Activated naive CD4-positive, alpha-beta T cell treated with anti-CD3 and anti-CD28 coated beads, Interleukin-2, amount 50 U/mL, for 16 hours (primary cell): ENCODE results near the gene NDUFB11.

ENCODE experiments used
- DNase-seq: peaks from one replicate; pipeline ENCODE4 v3.0.0-alpha.2; 2020

The NDUFB11 gene

DNA sequence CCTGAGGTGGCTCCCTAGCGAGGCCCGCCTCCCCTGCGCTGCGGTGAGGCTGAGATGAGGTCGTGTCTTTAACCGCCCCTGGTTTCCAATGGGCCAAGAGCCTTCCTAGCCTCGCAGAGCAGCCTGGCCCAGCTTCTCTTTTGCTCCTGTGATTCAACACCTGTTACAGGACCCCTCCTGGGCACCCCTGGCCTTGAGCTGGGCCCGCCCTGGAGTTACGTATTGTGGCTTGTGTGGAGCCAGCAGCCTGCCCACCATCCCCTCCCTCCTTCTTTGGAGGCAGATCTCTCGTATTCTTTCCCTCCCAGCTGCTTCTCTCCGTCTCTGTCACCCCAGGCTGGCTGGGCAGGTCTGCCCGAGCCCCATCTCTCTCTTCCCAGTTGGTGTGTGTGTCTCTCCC lies 29.9 kb upstream of the NDUFB11 start:
- DNase-seq = no peak

DNA sequence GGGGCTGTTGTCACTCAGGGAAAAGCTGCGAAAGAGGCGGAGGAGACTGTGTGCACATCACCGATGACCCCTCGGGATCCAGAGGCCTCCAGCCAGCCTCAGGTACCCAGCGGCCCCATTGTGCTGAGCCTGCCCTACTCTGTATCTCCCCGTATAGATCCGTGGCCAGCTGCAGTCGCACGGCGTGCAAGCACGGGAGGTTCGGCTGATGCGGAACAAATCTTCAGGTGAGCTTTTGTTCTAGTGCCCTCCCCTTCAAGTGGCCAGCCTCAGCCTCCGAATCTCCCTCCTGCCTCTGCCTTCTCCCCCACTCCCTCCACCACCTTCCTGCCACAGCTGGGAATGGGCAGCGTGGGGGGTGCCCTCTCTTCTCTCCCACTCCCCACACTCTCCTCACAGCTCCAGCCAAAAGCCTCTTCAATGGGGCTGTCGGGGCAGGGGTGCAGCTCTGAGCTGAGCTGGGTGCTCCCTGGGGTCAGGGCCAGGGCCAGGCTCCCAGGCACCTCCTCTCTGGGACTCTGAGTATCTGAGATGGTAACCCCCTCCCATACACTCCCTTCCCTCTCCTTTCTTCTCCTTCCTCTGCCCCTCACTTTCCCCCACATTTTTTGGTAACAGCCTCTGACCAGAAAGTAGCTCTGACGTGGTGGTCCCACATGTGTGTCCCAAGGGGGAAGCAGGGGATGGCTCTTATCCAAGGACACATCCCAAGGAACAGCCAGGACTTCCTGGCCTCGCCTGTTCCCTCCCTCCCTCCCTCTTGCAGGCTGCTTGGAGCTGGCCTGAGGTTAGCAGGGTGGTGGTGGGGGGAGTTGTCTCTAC lies 28.7 kb upstream of the NDUFB11 start:
- no peak for DNase-seq

DNA sequence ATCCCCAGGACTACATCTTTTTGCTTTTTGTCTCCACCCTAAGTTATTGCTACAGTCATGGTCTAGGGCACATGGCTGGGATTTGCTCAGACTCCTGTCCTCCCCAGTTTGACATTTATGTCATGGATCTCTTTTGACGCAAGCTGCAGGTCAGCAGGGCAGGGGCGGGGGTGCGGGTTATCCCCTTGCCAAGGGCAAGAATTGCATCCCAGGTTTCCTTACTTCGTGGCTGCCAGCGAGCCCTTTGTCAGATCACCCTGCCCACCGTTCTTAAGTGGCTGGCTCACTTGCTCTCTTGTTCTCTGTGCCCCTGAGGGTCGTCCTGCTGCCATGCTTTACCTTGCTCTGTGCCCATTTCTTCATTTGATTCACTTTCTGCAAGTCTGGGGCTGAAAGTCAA lies 28.0 kb upstream of the NDUFB11 start:
- DNase-seq = no peak

DNA sequence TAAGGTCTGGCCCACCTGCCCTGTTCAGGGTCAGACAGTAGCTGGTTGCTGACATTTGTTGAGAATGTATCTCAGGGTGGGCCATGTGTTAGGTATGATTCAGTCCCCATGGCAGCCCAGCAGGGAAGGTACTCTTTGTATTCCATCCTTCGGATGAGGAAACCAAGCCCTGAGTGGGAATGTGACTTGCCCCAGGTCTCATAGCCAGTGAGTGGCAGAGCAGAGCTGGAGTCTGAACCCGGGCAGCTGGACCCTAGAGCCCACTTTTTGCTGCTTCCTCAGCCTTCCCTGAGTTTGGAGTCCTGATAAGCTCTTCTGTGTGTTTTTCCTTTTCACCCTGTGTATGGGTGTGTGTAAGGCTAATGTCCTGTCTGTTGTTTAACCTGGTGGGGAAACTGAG lies 27.5 kb upstream of the NDUFB11 start:
- DNase-seq = no peak

DNA sequence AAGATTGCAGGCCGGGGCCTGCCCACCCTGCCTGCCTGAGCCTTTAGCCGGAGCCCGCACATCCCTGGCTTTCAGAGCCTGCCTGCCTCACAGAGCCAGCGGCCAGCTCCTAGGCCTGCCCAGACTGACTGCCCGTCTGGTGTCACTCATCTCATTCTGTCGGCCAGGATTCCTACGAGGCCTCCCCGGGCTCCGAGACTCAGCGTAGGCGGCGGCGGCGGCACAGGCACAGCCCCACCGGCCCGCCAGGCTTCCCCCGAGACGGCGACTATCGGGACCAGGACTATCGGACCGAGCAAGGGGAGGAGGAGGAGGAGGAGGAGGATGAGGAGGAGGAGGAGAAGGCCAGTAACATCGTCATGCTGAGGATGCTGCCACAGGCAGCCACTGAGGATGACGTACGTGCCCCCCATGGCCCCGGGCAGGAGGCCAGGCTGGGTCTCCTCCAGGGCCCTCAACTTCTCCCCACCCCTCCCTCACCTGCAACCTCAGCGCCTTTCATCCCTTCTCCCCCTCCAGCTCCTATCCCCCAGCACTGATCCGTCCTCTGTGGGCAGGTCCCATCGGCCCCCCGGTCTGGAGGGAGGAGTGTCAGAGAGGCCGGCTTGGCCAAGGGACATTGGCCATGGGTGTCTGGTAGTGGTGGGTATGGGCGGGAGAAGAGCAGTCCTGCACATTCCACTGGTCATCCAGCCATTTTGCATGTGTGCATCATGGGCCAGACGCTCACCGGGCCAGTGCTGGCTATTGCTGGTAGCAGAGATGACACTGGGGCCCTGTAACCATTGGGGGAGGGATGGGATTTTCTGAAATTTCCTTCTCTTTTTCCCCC lies 26.6 kb upstream of the NDUFB11 start:
- no peak for DNase-seq

DNA sequence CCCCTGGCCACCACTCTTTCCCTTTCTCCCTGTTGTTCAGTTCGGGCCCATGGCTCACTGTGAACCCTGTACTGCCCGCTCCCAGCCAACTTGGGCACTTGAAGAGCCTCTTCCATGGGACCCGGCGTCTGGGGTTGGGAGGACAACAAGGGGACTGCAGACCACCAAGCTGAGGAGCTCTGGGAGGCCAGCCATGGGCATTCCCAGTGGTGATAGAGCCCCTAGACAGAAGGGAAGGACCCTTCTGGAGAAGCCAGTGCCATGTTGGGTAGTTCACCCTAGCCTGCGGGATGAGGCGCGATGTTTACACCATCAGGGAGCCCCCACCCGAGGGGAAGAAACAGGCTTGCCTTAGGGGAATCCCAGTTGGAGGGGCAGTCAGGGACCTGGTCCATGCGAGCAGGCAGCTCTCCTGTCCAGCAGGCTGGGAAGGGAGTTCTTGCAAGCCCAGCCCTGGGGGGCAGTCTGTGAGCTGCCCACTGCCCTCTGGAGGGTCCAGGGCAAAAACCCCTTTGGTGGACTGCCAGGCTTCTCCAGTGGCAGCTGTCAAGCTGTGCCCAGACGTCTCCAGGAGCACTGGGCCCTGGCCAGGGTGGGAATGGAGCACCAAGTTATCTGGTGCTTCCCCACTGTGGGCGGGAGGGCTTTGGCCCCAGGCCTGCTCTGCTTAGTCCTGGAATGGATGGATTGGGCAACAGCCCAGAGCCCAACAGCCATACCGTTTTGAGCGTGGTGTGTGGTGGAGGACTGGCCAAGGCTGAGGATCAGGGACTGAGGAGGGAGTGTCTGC lies 25.4 kb upstream of the NDUFB11 start:
- DNase-seq = no peak

DNA sequence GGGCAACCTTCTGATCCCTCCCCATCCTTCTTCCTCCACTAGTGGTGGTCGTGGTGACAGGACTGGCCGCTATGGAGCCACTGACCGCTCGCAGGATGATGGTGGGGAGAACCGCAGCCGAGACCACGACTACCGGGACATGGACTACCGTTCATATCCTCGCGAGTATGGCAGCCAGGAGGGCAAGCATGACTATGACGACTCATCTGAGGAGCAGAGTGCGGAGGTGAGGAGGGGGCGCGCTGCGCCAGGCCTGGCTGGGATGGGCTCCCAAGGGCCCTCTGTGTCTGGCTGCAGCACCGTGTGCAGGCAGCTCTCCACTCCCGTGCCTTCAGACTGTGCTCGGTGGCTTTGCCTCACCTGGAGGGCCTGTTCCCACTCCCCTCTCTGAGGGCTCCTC lies 24.8 kb upstream of the NDUFB11 start:
- DNase-seq = no peak

DNA sequence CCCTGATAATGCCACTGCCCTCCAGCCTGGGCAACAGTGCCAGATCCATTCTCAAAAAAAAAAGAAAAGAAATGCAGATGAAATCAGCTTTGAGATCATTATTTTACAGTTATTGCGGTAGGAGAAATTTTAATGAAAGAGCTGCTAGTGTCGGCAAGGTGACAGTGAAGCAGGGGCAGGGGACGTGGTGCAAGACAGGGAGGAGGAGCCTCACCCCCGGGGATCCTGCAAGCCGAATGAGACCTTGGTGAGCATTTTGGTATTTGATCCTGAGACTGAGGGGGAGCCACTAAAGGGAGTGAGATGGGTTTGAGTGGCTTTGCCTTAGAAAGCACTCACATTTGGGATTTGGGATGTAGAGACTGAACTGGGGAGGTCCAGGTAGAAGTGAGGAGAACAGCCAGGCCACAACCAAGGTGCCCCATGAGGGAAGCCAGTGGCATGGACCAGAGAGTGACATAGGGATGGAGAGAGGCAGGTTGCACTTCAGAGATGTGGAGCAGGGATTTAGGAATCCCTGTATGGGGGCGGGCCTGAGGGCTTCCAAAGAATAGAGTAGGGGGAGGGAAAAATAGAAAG lies 24.1 kb upstream of the NDUFB11 start:
- no peak for DNase-seq

DNA sequence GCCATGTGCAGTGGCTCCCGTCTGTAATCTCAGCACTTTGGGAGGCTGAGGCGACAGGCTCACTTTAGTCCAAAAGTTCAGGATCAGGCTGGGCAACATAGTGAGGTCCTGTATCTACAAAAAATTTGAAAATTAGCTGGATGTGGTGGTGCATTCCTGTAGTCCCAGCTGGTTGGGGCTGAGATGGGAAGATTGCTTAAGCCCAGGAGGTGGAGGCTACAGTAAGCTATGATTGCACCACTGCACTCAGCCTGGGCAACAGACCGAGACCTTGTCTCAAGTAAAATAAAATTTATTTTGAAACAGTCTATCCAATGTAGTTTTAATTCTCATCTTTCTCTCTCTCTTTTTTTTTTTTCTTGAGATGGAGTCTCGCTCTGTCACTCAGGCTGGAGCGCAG lies 21.6 kb upstream of the NDUFB11 start:
- DNase-seq = no peak

DNA sequence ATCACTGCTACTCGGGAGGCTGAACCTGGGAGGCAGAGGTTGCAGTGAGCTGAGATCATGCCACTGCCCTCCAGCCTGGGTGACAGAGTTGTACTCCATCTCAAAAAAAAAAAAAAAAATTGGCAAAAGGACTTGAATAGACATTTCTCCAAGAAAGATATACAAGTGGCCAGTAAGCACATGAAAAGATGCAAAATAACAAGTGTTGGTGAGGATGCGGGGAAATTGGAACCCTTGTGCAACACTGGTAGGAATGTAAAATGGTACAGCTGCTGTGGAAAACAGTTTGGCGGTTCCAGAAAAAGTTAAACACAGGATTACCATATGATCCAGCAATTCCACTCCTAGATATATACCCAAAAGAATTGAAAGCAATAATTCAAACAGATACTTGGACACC lies 19.9 kb upstream of the NDUFB11 start:
- DNase-seq = no peak

DNA sequence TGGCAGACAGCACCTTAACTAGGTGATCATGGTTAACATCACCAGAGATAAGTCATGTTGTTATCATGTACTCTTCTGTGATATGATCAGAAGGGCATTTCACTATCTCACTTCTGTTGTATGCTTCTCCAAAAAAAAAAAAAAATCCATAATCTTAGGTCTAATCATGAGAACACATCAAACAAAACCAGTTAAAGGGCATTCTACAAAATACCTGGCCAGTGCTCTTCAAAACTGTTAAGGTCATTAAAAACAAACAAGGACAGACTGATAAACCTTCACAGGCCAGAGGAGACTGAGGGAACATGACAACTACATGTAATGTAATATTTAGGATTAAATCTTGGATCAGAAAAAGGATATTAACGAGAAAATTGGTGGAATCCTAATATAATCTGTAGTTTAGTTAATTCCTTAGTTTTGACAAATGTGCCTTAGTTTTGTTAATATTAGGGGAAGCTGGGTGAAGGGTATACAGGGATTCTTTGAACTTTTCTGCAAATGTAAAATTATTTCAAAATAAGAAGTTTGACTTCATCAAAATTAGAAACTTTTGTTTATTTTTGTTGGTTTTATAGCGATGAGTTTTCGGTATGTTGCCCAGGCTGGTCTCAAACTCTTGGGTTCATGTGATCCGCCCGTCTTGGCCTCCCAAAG lies 18.6 kb upstream of the NDUFB11 start:
- DNase-seq = no peak

DNA sequence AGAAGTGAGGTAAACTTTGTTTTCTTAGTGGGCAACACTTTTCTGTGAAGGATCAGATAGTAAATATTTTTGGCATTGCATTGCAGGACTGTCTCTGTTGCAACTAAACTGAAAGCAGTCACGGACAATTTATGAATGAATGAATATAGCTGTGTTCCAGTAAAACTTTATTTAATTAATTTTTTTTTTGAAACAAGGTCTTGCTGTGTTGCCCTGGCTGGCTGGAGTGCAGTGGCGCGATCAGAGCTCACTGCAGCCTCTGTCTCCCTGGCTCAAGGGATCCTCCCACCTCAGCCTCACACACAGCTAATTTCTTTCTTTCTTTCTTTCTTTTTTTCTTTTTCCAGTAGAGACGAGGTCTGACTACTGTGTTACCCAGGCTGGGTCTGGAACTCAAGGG lies 16.3 kb upstream of the NDUFB11 start:
- no peak for DNase-seq

DNA sequence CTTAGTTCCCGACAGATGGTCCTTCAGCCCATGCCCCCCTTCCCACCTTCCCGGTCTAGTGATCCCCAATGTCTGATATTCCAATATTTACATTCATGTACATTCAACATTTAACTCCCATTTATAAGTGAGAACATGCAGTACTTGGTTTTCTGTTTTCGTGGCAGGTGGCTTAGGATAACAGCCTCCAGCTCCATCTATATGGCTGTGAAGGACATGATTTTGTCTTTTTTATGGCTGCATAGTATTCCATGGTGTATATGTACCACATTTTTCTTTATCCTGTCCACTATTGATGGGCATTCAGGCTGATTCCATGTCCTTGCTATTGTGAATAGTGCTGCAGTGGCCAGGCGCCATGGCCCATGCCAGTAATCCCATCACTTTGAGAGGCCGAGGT lies 14.3 kb upstream of the NDUFB11 start:
- no peak for DNase-seq

DNA sequence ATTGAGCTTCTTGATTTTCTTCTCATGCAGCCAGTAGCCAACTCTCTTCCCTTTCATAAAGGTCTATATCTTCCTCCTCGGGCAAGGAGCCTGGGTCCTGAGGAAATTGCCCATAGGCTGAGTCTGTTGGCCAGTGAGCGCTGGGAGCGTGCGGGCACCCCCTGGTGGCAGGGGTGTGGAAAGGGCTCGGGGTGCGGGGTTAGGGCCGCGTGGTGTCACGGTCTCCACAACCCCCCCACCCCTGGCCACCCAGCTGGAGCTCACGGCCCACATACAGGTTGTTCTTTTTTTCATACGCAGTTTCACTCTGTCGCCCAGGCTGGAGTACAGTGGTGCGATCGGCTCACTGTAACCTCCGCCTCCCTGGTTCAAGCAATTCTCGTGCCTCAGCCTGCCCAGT lies 13.6 kb upstream of the NDUFB11 start:
- no peak for DNase-seq

DNA sequence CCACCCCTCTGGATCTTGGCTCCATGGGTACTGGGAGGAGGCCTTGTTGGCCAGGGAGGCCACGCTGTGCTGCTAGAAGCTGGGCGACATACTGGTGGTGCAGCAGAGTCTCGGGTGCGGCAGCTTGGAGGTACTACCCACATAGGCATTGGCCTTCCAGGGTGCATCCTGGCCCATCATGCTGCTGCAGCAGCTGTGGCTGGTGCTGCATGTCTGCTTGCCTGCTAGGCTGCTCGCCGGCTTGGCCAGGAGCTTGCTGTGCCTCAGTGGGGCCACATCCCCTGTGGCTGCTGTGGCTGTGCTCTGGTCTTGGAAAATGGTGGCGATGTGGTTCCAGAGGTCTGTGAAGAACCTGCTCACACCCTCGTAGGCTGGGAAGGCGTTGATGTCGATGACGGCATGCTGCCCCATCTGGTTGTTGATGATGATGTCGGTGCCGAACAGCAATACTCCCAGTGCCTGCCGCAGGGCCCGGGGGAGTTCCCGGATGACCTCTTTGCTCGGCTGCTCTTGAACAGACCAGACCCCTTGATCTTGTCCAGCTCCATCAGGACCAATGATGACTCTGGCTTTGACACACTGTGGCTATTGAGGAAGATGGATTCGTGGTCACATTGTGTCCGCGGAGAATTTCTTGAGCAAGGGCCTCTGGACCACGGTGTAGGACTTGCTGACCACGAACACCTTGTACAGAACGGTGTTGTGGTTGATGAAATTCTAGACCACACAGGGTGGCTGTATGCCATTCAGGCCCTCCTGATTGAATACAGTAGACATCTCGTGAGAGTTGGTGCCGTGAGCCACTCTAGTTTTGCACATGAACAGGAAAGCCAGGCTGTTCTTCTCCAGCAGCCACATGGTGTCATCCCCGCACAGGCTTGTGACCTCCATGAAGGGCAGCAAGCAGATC lies 12.4 kb upstream of the NDUFB11 start:
- DNase-seq = no peak

DNA sequence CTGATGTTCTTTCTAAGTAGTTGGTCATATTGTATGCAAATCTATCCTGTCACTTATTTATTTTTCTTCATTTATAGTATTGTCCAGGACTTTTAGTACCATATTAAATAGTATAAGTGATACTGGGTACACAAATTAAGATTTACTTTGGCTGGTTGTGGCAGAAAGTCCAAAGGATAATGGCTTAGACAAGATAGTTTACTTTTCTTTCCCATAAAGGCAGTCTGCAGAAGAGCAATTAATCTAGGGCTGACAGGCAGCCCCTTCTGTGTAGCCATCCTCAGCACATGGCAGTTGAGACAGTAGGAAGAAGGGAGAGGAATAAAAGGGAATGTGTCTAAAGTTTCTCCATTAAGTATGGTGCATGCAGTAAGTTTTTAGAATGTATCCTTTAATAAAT lies 6.9 kb upstream of the NDUFB11 start:
- DNase-seq = no peak

DNA sequence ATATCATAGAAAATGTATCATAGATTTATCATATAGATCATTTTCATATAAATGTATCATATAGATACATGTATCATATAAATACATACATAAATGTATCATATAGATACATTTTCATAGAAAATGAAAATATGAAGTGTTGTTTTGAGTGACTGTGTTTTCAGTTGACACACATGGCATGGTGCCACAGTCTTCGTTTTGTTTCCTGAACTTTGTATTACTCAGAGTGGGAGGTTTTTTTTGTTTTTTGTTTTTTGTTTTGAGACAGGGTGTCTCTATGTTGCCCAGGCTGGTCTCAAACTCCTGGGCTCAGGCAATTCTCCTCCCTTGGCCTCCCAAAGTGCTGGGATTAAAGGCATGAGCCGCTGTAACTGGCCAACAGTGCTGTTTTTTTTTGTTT lies 4.4 kb upstream of the NDUFB11 start:
- peak; percentile 24 for DNase-seq

DNA sequence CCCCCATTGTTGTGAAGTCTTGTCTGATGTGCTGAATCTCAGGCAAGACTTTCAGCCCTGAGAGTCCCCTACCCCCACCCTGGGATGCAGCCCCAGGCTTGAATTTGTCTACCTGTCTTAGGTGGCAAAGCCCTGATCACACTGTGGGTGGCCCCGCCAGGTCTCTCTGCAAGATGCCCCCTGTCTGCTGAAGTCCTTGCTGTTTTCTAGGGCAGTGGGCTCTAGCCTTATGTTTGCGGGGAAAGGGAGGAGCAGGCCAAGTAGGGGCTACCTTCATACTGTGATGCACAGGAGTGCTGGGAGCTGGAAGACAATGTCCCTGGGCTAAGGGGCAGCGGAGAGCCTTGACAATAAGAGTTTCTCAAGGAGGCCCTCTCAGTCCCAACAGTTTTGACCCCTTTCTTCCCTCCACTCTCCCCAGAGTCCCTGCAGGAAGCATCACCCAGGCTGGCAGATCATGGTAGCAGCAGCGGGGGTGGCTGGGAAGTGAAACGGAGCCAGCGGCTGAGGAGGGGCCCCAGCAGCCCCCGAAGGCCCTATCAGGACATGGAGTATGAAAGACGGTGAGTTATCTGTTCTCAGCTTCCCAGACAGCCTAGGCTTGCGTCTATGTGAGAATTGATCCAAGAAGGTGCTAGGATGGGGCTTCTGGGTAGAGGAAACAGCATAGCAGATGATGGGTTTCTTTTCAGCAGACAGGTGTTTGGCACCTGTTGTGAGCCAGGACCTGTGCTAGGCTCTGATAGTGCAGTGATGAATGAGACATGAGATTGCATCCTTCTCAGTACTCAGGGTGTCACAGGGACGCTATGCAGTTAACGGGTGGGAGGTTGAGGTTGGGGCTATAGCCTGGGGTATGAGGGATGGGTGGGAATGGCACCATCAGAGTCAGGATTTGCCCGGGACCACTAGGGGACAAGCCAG lies 2.7 kb upstream of the NDUFB11 start:
- no peak for DNase-seq

DNA sequence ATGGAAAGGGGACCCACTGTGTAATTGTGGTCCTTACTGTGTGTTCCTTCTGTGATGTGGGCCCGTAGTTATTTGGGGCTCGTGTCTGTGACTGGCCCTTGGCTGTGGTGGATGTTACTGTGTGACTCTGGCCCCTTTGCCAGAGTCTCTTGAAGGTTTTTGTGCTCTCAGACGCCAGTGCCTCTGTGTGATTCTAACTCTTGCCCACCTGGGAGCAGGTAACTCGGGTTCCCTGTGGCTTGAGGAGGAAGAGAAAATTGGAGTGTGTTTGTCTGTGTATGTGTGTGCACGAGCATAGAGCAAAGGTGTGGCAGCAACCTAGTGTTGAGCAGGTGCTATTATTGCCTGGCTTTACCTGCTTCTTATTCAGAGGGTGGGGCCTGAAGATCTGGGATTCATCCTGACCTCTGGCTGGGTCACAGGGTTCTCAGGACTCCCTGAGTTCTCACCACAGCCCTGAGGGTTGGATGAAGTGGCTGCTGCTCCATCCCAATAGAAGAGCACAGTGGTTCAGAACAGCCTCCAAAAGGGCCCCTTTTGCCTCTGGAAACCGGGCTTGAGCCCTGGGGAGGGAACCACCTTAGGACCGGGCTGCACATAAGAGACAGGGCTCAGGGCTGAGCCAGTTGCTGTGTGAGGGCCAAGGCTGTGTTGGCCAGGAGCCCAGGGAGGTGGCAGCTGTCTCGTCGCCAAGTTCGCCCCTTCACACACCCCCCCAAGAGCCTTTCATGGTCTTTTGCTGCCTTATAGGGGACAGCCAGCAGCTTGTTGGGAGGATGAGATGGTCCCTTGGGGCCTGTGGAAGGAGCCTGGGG lies 1.8 kb upstream of the NDUFB11 start:
- DNase-seq = no peak
